HepG2 (cell line): ENCODE measurements around the gene ERVMER34-1. TPM values are rescaled to one million over a fixed set of nuclear protein-coding genes. Genes with fewer than 3 reads are reported as not detected.

Experiments
- ATF7 ChIP-seq, 2 experiments: fragments of 450-650 bp in 1 of 2; sonication (generic) in 1 of 2; formaldehyde crosslinking in 1 of 2; IDR thresholded peaks; 2 replicates each; pipeline versions ENCODE4 v1.4.0 to v1.6.1; 2016 to 2020; ENCODE audit warnings: antibody characterized with exemption in 1 of 2, mild to moderate bottlenecking in 1 of 2, missing genetic modification reagents in 1 of 2
- FOXA1 ChIP-seq, 2 experiments: fragments of 450-650 bp in 1 of 2; sonication (generic) in 1 of 2; formaldehyde crosslinking in 1 of 2; IDR thresholded peaks; 2 replicates each; pipeline versions ENCODE4 v1.4.0 to v1.6.1; 2016 to 2020; ENCODE audit warnings: missing genetic modification reagents in 1 of 2
- GABPA ChIP-seq, 2 experiments: IDR thresholded peaks; 2 replicates each; pipeline ENCODE4 v1.6.1; 2011 to 2016; ENCODE audit warnings: low read depth in 2 of 2, low read length in 1 of 2, missing biosample characterization in 1 of 2, missing genetic modification characterization in 1 of 2
- HMGXB3 ChIP-seq: sonication (generic); formaldehyde crosslinking; IDR thresholded peaks from 2 replicates; pipeline ENCODE4 v1.4.0; 2020; ENCODE audit warnings: missing genetic modification reagents, borderline replicate concordance
- MLXIP ChIP-seq: sonication (generic); formaldehyde crosslinking; IDR thresholded peaks from 2 replicates; pipeline ENCODE4 v1.9.0; 2021; ENCODE audit warnings: missing genetic modification reagents, borderline replicate concordance
- MTERF4 ChIP-seq: sonication (generic); formaldehyde crosslinking; IDR thresholded peaks from 2 replicates; pipeline ENCODE4 v1.8.0; 2023; ENCODE audit warnings: mild to moderate bottlenecking, missing genetic modification reagents
- SAP130 ChIP-seq: IDR thresholded peaks from 2 replicates; pipeline ENCODE4 v1.6.1; 2016; ENCODE audit warnings: low read depth
- TAF15 ChIP-seq: fragments of 200-400 bp; formaldehyde crosslinking; IDR thresholded peaks from one replicate; pipeline ENCODE4 v1.6.1; 2018; ENCODE audit warnings: mild to moderate bottlenecking, low read depth, low read length; ENCODE audit not compliant: poor library complexity, severe bottlenecking
- TP53 ChIP-seq: sonication (generic); formaldehyde crosslinking; conservative IDR thresholded peaks from 2 replicates; pipeline ENCODE4 v1.4.0; 2020; ENCODE audit warnings: missing genetic modification reagents
- ZBTB34 ChIP-seq: sonication (generic); formaldehyde crosslinking; IDR thresholded peaks from 2 replicates; pipeline ENCODE4 v1.8.0; 2022; ENCODE audit warnings: mild to moderate bottlenecking, missing genetic modification reagents
- ZEB1 ChIP-seq: IDR thresholded peaks from 2 replicates; pipeline ENCODE4 v1.6.1; 2012; ENCODE audit warnings: mild to moderate bottlenecking, low read depth, inconsistent platforms; ENCODE audit not compliant: insufficient replicate concordance
- ZNF121 ChIP-seq: sonication (generic); formaldehyde crosslinking; IDR thresholded peaks from 2 replicates; pipeline ENCODE4 v1.5.0; 2020; ENCODE audit warnings: mild to moderate bottlenecking, missing genetic modification reagents
- ZNF160 ChIP-seq: sonication (generic); formaldehyde crosslinking; IDR thresholded peaks from 2 replicates; pipeline ENCODE4 v1.8.0; 2022; ENCODE audit warnings: mild to moderate bottlenecking, inconsistent platforms, missing genetic modification reagents
- ZNF20 ChIP-seq: sonication (generic); formaldehyde crosslinking; IDR thresholded peaks from 2 replicates; pipeline ENCODE4 v1.4.0; 2020; ENCODE audit warnings: mild to moderate bottlenecking, moderate library complexity, missing genetic modification reagents
- polyA plus RNA-seq, 8 experiments: library from polyadenylated mRNA; depleted of rRNA in 3 of 8; stranded (reverse) in 7 of 8; unstranded in 1 of 8; fragments of >200 nt; fragmentation: Illumina TruSeq in 4 of 8; extraction: Trizol in 4 of 8; gene quantifications; 2 replicates each; pipeline versions ENCODE4 v1.2.1 to v1.2.3, GENCODE V29; 2011 to 2016; ENCODE audit warnings: low read depth in 4 of 8, missing spikeins in 1 of 8, mixed read lengths in 1 of 8; ENCODE audit not compliant: insufficient read depth in 1 of 8
- total RNA-seq, 5 experiments: library from RNA; depleted of rRNA; stranded (reverse); fragments of >200 nt; fragmentation: Illumina TruSeq; extraction: Trizol; gene quantifications; 2 replicates each; pipeline ENCODE4 v1.2.3, GENCODE V29; 2016; ENCODE audit warnings: low read depth in 1 of 5
- TF ChIP-seq, protein P1 (sequence below): fragments of 450-650 bp; IDR thresholded peaks from 2 replicates; pipeline ENCODE4 v1.6.1; 2016

ERVMER34-1 gene
- total and polyA plus RNA-seq, 2 of the 13 experiments (the other 11 are each of a cell fraction or from before 2014, with no cell fraction given): 0.04 to 0.35 TPM

GRCh38 chr4:52712251-52713130 is 38.7 kb downstream of the ERVMER34-1 start (continued):
- TF ChIP-seq HMGXB3 (CRISPR knock-in tag) (peak; percentile 7; the same call in 1 of the 2 replicates), GABPA (IDR thresholded peaks at IDR 0.05; ENCODE audit: low read depth, low read length) (peak; percentile 28), GABPA (CRISPR knock-in tag; IDR thresholded peaks at IDR 0.05; ENCODE audit: low read depth) (peak; percentile 75), ZEB1 (peak; percentile 55), FOXA1 (IDR thresholded peaks at IDR 0.05) (no peak), FOXA1 (CRISPR knock-in tag; IDR thresholded peaks at IDR 0.05) (no peak), ATF7 (IDR thresholded peaks at IDR 0.05) (no peak), ATF7 (CRISPR knock-in tag; IDR thresholded peaks at IDR 0.05) (peak; percentile 65; the same call in 1 of the 2 replicates), ZNF20 (CRISPR knock-in tag) (no peak), SAP130 (CRISPR knock-in tag) (peak; percentile 81), TAF15 (no peak), ZNF160 (CRISPR knock-in tag) (peak; percentile 29; the same call in 1 of the 2 replicates), MTERF4 (peak; percentile 1; the same call in 1 of the 2 replicates), ZNF121 (CRISPR knock-in tag) (no peak), ZBTB34 (CRISPR knock-in tag) (0 out of 2 replicates have a peak, but pooled peaks have one; percentile 41), MLXIP (CRISPR knock-in tag) (no peak), TP53 (CRISPR knock-in tag) (no peak)
- TF ChIP-seq, protein P1, sequence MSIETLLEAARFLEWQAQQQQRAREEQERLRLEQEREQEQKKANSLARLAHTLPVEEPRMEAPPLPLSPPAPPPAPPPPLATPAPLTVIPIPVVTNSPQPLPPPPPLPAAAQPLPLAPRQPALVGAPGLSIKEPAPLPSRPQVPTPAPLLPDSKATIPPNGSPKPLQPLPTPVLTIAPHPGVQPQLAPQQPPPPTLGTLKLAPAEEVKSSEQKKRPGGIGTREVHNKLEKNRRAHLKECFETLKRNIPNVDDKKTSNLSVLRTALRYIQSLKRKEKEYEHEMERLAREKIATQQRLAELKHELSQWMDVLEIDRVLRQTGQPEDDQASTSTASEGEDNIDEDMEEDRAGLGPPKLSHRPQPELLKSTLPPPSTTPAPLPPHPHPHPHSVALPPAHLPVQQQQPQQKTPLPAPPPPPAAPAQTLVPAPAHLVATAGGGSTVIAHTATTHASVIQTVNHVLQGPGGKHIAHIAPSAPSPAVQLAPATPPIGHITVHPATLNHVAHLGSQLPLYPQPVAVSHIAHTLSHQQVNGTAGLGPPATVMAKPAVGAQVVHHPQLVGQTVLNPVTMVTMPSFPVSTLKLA: peak; percentile 71
